NCI-H82 treated with DMSO at 0.1 percent for 48 hours (cell line): ENCODE measurements around the gene NLRP5.

Source experiments
- DNase-seq: peaks from one replicate; lab custom pipeline; 2025; ENCODE audit not compliant: unreplicated experiment; lab: John Stamatoyannopoulos, UW

NLRP5 gene

DNA sequence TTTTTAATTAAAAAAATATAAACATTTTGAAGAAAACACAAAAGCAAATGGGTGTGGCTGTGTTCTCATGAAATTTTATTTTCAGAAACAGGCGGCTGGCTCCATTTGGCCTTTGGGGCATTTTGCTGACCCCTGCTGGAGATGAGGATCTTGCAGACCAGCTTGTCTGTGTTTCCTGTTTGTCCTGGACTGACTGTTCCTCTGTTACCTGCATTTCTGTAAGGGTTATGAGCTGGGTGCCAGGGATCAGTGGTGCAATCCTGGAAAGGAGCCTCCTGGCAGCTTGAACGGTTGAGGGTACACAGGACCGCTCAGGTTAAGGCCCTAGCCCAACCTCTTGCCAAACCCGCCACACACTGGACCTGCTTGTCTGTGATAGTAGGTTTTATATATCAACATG, 84.6 kb downstream of the NLRP5 start:
- no peak for DNase-seq

DNA sequence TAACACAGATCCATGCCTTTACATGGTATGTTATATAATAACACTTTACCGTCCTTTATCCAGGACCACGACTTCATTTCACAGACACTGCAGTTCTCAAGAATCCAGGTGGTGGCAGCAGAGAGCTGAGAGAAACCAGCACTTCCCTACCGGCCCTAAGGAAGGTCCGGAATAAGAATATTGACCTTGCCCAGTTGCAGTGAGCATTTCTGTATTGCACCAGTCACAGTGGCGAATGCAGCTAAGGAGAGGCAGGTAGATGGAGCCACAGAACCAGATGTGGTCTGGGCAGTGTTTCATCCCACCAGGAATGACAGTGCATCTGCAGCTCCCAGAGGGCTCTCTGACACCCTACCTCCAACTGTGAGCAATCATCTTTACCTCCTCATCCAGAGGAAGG, 89.9 kb downstream of the NLRP5 start:
- DNase-seq: no peak

DNA sequence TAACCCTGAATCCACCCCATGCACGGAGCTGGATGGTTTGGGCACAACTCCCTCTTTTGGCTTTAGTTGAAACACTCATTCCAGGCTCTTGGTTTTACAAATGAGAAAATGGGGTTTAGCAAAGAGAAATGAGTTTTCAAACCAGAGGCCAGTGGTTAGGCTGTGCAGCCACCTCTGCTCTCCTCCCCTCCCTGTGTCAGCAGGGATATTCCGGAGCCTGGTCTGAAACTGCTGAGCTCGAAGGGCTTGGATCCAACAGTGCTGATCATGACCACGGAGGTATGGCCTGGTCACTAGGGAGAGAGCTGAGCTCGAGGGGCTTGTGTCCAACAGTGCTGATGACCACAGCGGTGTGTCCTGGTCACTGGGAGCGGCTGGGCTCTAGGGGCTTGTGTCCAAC, 93.0 kb downstream of the NLRP5 start:
- DNase-seq: no peak

DNA sequence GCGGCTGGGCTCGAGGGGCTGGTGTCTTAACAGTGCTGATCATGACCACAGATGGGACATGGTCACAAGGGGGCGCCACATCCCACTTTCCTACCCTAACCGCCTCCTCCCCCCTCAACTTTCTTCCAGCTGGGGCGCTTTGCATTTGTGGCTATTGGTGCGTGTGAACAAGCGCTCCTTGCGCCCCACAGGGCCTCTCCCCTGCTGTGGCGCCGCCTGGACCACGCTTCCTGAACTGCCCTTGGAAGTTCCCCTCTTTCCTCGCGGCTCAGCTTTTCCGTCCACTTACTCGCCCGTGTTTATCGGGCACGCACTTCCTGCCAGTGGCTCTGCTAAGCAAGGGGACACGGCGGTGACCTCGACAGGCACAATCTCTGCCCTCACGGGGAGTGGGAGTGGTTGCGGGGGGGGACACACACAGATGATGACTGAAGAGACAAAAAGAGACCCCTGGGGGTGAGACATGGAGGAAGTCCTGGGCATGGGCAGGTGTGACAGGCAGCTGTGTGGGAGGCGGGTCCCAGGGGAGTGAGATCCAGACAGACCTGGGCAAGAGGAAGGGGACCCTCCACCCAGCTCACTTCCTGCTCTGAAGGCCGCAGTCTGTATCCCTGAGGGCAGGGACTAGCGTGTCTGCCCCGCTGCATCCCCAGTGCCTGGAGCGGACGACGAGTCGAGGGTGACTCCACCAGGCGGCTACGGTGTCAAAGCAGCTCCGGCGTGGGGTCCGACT, 94.3 kb downstream of the NLRP5 start:
- DNase-seq: peak; percentile 36

DNA sequence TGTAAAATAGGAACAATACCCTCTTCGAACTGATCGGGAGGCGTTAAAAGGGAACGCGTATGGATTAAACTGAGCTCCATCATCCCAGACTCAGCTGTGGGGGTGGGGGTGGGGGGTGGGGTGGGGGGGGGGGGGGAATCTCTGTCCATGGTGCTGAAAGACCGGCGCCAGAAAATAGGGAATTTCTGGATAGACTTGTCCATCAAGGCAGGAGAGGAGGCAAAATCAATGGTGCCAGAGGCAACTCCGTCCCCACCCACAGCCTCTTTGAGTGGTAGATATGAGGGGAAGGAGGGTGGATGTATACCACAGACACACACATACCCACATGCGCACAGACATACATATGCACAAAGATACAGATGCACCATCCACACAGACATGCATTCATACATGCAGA, 97.1 kb downstream of the NLRP5 start:
- DNase-seq: no peak

DNA sequence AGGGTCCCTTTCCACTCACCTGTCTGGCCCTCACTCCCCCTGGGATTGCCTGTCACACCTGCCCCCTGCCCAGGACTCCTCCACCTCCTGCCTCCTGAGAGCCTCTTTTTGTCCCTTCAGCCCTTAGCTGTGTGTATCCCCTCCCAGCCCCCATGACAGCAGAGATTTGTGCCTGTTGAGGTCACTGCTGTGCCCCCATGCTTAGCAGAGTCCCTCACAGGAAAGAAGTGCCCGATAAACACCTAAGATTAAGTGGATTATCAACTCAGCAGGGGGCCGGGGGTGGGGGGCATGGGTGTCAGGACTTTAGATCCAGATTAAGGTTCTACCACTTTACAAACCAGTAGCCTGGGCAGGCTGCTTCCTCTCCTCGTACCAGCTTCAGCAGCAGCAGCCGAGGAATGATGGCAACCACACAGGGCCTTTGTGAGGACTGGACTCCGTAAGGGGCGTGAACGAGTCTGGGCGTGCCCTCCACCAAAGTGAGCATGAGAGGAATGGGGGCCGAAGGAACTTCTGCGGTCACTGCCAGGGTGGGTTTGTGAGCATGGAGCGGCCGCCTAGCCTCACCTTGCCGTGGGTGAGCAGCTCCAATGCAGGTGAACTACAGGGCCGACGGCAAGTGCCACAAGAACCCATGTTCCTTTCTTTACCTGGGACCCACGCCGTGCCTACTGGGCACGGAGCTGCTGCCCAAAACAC, 98.4 kb downstream of the NLRP5 start:
- no peak for DNase-seq

DNA sequence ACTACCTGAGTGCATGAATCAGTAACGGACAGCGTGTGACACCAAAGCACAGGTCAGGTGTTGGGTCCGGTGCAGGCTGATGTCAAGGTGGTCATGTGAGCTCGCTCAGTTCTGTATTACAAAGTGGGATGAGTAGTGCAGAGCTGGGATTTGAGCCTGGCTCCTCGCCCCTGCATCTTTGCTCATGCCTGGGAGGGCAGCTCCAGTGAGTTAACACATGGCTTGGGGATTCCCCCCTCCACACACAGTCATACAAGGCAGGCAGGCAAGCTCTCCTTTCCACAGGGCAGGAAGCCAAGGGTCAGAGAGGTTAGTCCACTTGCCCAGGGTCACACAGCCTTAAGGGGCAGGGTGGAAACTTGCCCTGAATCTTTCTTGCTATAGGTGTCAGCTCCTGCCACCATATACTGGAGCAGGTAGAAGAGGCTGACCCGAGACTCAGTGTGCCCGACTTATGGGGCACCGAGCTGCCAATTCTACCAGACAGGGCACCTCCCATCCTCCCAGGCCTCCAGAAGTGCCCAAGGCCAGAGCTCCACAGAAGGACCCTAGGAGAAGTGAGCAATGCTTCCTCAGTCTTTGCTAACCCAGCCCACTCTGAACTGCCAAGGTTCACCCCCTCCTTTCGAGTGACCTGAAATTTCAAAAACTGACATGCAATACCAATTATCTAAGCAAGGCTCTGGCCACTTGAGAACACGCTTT, 99.1 kb downstream of the NLRP5 start:
- DNase-seq: no peak

DNA sequence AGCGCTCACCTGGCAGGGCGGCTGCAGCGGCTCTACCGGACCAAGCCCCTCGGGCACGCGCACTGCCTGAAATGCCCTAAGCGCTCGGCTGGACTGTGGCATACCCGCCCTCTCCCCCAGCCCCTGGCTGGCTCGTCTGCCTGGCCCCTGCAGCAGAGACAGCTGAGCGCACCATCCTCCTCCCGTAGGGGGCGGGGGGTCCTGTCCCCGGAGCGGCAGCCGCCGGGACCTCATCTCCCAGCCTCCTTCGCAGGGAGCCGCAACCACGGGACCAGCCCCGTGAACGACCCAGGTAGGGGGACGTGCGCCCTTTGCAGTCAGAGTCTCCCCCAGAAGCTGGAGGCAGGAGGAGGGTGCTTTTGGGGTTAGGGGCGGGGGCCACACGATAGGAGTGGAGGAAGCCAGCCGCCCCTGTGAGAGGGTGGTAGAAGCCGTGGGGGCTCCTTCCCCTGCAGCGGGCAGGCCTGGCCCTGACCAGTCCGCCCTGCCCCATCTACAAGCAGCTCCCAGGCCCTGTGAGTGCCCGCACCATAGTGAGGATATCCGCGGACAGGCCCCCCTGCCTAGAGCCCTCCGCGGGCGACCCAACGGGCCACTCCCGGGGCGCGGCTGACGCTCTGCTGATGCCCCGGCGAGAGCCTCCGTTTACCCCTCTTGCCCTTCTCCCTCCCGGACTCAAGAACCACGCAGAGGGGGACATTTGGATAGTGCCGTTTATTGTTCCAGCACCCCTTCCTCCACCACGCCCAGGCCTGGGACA, 100.3 kb downstream of the NLRP5 start:
- DNase-seq: no peak

DNA sequence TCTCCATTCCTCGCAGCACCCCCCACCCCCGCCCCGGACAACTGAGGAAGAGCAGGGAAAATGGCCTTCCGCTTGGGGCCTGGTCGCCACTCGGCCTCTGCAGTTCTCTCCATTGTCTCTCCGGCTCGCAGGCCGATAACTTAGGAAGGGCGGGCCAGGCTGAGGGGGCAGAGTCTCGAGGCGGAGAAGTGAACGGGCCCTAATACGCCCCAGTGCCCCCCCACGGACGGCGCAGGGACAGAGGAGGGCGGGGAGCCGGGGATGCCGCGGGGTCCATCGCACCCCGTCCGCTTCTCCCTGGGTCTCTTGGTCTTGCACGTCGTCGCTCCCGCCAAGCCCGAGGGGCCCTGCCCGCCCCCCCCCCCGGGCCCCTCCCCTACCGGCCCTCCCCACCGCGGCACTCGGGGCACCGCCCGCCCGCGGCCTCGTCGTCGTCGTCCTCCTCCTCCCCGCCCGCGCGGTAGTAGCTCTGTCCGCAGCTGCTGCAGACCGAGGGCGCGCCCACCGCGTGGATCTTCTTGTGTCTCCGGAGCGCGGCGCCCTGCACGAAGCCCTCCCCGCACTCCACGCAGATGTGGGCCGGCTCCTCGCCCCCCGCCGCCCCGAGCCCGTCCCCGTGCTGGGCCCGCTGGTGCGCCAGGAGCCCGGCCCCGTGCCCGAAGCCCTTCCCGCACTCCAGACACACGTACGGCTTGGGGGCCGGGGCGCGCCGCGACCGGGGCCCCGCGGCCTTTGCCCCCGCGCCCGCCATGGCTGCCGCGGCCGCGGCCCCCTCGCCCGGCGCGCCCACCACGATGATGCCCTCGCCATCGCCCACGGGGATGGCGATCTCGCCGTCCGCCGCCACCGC, 101.3 kb downstream of the NLRP5 start:
- no peak for DNase-seq

DNA sequence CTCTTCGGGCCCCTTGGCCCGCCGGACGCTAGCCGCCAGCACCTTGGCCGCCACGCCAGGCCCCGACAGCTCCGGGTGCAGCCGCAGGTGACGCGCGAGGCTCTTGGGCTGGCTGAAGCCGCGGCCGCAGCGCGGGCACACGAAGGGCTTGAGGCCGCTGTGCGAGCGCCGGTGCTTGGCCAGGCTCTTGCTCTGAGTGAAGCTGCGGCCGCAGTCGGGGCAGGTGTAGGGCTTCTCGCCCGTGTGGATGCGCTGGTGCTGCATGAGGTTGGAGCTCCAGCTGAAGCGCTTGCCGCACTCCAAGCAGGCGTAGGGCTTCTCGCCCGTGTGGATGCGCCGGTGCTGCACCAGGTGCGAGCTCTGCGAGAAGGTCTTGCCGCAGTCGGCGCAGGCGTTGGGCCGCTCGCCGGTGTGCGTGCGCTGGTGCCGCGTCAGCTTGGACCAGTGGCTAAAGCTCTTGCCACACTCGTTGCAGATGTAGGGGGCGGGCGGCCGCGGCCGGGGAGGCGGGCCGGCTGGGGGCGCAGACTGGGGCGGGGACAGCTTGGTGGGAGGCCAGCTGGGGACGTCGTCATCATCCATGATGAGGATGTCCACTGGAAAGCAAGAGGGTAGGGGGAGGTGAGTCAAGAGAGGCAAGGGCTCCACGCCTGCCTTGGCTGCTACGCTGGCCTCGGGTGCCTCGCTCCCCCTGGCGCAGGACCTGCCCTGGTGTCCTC, 102.1 kb downstream of the NLRP5 start:
- DNase-seq: no peak

DNA sequence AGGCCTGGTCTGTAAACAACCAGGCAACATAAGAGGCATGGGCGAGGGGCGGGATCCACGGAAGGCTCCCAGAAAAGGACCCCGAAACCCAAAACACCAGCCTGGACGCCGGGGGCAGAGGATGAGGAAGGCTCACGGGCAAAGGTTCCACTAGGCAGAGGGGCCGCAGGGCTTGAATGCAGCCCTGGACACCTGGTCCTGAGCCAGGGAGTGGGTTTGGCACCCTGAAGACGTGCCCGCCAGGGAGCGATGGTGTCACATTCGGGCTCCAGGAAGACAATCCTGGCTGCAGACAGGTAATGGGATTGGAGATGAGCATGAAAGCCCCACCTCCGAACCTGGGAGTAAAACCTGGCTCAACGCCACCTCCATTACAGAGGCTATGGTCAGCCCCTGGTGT, 102.8 kb downstream of the NLRP5 start:
- no peak for DNase-seq

DNA sequence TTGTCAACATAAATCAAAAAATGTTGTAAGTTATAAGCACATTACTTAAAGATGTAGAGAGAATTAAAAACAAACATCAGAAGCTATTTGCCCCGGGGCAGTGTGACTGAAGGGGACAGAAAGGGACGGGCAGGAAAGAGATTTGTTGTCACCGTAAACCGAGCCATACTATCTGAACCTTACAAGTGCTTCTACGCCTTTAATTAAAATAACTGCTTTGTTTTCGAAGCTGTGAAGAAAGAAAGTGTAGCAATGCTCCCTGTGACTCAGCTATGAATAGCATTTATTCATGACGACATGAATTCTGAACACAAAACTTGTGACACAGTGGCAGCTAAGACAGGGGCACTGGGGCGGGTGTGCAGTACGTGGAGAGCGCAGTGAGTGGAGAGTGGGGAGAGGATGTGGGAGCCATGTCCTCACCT, 104.5 kb downstream of the NLRP5 start:
- no peak for DNase-seq

DNA sequence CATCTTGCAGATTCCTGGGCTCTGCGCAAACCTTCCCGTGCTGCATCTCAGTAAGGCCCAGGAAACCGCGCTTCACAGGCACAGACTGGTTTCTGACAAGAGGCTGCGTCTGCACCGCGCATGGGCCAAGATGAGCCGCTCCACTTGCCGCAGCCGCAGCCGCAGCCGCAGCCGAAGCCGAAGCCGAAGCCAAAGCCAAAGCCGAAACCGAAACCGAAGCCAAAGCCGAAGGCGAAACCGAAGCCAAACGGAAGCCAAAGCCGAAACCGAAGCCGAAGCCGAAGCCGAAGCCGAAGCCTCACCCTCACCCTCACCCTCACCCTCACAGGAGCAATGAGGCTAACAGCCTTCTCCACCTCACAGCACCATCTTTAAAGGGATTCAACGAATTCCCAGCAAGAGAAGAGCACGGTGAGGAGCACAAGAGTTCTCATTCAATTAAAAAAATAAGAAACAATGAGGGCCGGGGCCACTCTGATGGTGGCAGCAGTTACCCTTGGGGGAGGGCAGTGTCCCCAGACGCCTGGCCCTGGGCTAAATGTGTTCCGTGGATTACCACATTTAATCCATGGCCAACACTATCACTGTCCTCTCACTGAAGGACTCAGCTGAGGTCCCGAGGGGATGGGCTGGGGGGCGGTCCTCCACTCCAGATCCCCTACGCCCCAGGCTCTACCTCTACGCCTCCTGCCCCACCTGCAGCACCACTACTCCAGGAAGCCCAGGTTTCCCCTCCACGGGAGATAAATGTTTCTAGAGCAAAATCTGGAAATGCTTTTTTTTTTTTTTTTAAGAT, 105.4 kb downstream of the NLRP5 start:
- no peak for DNase-seq

DNA sequence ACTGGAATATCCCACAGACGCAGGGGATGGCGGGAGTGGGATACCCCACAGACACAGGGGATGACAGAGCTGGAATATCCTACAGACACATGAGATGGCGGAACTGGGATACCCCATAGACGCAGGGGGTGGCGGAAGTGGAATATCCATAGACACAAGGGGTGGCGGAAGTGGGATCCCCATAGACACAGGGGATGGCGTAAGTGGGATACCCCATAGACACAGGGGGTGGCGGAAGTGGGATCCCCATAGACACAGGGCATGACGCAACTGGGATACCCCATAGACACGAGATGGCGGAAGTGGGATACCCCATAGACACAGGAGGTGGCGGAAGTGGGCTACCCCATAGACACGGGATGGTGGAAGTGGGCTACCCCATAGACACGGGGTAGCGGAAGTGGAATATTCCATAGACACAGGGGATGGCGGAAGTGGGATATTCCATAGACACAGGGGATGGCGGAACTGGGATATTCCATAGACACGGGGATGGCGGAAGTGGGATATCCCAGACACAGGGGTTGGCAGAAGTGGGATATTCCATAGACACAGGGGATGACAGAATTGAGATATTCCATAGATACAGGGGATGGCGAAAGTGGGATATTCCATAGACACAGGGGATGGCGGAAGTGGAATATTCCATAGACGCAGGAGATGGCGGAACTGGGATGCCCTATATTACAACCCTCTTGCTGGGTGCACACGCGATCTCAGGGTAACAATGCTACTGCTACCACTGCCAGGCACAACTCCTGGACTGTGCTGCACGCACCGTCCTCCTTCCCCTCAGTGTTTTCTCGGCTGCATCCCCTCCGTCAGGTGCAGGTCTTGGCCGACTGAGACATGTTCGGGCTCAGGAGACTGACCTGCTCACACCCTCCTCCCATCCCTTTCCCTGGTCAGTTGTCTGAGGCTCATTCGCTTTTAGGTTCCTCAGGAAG, 106.4 kb downstream of the NLRP5 start:
- no peak for DNase-seq

DNA sequence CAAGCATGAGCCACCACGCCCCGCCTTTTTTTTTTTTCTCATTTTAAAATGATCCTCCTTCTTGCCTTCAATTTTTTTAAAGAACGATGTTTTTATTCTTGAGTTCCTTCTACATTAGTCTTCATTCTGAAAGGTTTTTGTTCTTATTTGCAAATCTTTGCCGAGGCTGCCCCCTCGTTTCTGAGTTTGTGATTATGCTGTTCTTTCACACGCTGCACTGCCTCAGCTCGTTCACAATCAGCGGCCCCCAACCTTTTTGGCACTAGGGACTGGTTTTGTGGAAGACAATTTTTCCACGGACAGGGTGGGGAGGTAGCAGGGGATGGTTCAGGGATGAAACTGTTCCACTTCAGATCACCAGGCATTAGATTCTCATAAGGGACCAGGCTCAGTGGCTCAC, 107.9 kb downstream of the NLRP5 start:
- no peak for DNase-seq

DNA sequence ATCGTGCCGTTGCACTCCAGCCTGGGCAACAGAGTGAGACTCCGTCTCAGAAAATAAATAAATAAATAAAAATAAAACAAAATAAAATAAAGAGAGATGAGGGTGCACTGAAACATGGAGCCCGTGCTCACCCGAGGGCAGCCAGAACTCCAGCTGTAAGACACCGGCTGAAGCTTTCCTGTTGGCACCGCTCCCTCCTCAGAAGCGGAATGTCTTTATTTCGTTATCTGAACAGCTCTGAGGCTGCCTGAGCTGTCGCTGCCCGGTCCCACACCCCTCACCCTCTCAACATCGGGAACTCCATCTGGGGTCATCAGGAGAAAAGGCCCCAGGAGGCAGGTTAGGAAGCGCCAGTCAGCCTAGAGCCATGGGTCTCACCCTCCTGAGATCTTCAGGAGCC, 110.1 kb downstream of the NLRP5 start:
- no peak for DNase-seq

DNA sequence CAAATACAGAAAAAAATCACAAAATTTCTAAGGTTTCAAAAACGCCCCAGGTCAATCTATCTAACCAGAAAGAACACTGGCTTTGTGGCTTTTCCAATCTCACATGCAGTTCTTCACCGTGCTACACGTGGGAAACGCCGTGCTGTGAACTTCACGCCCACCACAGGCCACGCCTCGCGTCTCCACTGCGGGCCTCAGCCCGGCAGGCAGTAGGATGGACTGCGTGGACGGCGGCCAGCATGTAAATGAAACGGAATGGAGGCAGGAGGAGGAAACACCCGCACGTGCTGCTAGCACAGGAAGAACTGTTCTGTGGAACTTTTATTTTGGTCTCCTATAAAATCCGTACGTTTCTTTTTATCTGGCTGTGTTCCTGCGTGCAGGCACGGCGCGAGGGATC, 110.7 kb downstream of the NLRP5 start:
- no peak for DNase-seq

DNA sequence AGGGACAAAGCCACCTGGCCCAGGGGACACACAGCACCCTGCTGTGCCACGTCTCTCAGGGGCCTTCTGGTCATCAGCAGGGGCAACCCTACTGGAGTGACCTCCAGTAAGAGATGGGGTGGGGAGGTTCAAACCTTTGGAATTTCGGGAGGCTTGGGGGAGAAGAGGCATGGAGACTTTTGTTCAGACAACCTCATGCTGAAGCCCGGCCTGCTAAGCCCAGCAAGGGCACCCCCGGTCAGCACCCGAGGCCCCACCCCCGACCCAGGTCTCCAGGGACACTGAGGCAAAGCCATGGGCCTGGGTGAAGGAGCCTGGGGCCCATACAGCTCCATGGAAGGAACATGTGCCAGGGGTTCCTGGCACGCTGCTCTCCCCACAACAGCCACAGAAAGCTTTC, 111.2 kb downstream of the NLRP5 start:
- no peak for DNase-seq
